D341Med (cell line): ENCODE measurements around the gene CBY3.
A peak's percentile ranks its signal among the peaks of the same experiment; 100 is the strongest.
"Not testable (repeated sequence)": the region's sequence is repeated elsewhere in the genome, so short reads cannot be mapped to it uniquely, and the experiment has no call there.

Experiments used
- DNase-seq: peaks from one replicate; pipeline ENCODE4 v3.0.0; 2012; ENCODE audit warnings: low spot score

The CBY3 gene

GRCh38 chr5:179680780-179681401, at the start of gene CBY3:
CBY3 (minus strand) TSS chr5:179681034; CDS start chr5:179680918, 116 bp downstream.
- no peak for DNase-seq

GRCh38 chr5:179730356-179730755, 49.5 kb upstream of the CBY3 start:
- DNase-seq, result no peak

- DNase-seq, result no peak
Measured at GRCh38 chr5:179729727-179730126, 48.9 kb upstream of the CBY3 start.

GRCh38 chr5:179729303-179729702, 48.5 kb upstream of the CBY3 start:
- no peak for DNase-seq

GRCh38 chr5:179727106-179727505, 46.3 kb upstream of the CBY3 start:
- no peak for DNase-seq

GRCh38 chr5:179724163-179724562, 43.3 kb upstream of the CBY3 start:
- DNase-seq, result no peak

GRCh38 chr5:179720222-179720621, 39.4 kb upstream of the CBY3 start:
- no peak for DNase-seq

GRCh38 chr5:179716286-179716685, 35.5 kb upstream of the CBY3 start:
- DNase-seq, result no peak

- peak; percentile 29 for DNase-seq
Measured at GRCh38 chr5:179700401-179700918, 19.6 kb upstream of the CBY3 start.

GRCh38 chr5:179699616-179700237, 18.9 kb upstream of the CBY3 start:
- peak; percentile 30 for DNase-seq

- DNase-seq, result no peak
Measured at GRCh38 chr5:179698935-179699615, 18.2 kb upstream of the CBY3 start, which contains the start of gene CANX. CANX (plus strand) TSS chr5:179698967; CDS start chr5:179705682, 6,715 bp downstream.

GRCh38 chr5:179697993-179698934, 17.4 kb upstream of the CBY3 start:
- DNase-seq, result peak; percentile 98

- not testable (repeated sequence) for DNase-seq
Measured at GRCh38 chr5:179697543-179697942, 16.7 kb upstream of the CBY3 start.

GRCh38 chr5:179697108-179697507, 16.3 kb upstream of the CBY3 start:
- no peak for DNase-seq

- no peak for DNase-seq
Measured at GRCh38 chr5:179696603-179697002, 15.8 kb upstream of the CBY3 start.

GRCh38 chr5:179694561-179694960, 13.7 kb upstream of the CBY3 start:
- no peak for DNase-seq

- DNase-seq, result not testable (repeated sequence)
Measured at GRCh38 chr5:179689212-179689611, 8.4 kb upstream of the CBY3 start.

- DNase-seq, result no peak
Measured at GRCh38 chr5:179680014-179680779, 637 bp downstream of the CBY3 start.

GRCh38 chr5:179679014-179679674, 1.7 kb downstream of the CBY3 start:
- DNase-seq, result no peak

- peak; percentile 97 for DNase-seq
Measured at GRCh38 chr5:179678223-179679013, 2.4 kb downstream of the CBY3 start.
